Measurements from ENCODE around the gene PIEZO2.

- TF ChIP-seq, protein P1, sequence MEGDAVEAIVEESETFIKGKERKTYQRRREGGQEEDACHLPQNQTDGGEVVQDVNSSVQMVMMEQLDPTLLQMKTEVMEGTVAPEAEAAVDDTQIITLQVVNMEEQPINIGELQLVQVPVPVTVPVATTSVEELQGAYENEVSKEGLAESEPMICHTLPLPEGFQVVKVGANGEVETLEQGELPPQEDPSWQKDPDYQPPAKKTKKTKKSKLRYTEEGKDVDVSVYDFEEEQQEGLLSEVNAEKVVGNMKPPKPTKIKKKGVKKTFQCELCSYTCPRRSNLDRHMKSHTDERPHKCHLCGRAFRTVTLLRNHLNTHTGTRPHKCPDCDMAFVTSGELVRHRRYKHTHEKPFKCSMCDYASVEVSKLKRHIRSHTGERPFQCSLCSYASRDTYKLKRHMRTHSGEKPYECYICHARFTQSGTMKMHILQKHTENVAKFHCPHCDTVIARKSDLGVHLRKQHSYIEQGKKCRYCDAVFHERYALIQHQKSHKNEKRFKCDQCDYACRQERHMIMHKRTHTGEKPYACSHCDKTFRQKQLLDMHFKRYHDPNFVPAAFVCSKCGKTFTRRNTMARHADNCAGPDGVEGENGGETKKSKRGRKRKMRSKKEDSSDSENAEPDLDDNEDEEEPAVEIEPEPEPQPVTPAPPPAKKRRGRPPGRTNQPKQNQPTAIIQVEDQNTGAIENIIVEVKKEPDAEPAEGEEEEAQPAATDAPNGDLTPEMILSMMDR (tag by site-specific recombination; IDR thresholded peaks at IDR 0.05): no peak
- TF ChIP-seq ZFP37 (tag by site-specific recombination; IDR thresholded peaks at IDR 0.05) (no peak), YY1 (tag by site-specific recombination; IDR thresholded peaks at IDR 0.05) (no peak), ZNF580 (tag by site-specific recombination; IDR thresholded peaks at IDR 0.05) (no peak), ZNF324 (tag by site-specific recombination; IDR thresholded peaks at IDR 0.05) (no peak), ZNF335 (tag by site-specific recombination; conservative IDR thresholded peaks at IDR 0.05) (no peak), ZNF704 (tag by site-specific recombination; IDR thresholded peaks at IDR 0.05) (no peak), ZBTB49 (tag by site-specific recombination; IDR thresholded peaks at IDR 0.05; ENCODE audit: low read depth) (no peak), ZNF184 (tag by site-specific recombination; IDR thresholded peaks at IDR 0.05) (no peak), ZNF549 (tag by site-specific recombination; IDR thresholded peaks at IDR 0.05) (no peak)
Observed at GRCh38 chr18:11072632-11073031, 76.7 kb downstream of the PIEZO2 start.
